ENCODE measurements around the gene ZDHHC14.

DNA sequence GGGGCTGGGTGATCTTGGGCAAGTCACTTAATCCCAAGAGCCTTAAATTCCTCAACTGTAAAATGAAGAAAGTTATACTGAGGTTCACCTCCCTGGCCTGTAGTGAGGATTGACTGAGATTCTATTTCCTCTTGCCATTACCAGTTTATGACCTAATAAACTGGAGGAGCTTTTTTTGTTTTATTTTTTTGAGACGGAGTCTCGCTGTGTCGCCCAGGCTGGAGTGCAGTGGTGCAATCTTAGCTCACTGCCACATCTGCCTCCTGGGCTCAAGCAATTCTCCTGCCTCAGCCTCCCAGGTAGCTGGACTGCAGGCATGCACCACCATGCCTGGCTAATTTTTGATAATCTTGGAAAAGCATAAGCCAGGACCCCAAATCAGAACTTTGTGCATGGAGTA, 280.7 kb downstream of the ZDHHC14 start:
- TF ChIP-seq MYC (IDR thresholded peaks at IDR 0.05; ENCODE audit: low read depth, low read length) (no peak), POLR2A (IDR thresholded peaks at IDR 0.05; ENCODE audit: extremely low read depth, insufficient read length) (no peak), MAX (IDR thresholded peaks at IDR 0.05; ENCODE audit: low read depth, low read length) (no peak)
- TF ChIP-seq, protein P1, sequence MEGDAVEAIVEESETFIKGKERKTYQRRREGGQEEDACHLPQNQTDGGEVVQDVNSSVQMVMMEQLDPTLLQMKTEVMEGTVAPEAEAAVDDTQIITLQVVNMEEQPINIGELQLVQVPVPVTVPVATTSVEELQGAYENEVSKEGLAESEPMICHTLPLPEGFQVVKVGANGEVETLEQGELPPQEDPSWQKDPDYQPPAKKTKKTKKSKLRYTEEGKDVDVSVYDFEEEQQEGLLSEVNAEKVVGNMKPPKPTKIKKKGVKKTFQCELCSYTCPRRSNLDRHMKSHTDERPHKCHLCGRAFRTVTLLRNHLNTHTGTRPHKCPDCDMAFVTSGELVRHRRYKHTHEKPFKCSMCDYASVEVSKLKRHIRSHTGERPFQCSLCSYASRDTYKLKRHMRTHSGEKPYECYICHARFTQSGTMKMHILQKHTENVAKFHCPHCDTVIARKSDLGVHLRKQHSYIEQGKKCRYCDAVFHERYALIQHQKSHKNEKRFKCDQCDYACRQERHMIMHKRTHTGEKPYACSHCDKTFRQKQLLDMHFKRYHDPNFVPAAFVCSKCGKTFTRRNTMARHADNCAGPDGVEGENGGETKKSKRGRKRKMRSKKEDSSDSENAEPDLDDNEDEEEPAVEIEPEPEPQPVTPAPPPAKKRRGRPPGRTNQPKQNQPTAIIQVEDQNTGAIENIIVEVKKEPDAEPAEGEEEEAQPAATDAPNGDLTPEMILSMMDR (IDR thresholded peaks at IDR 0.05; ENCODE audit: low read depth, low read length), result no peak

All from NB4 (cell line).